AG09309 (cell line): ENCODE measurements around the gene C1D.
"Not testable (repeated sequence)": the region's sequence is repeated elsewhere in the genome, so short reads cannot be mapped to it uniquely, and the experiment has no call there.

Source experiments
- DNase-seq: peaks from one replicate; pipeline ENCODE4 v3.0.0-alpha.2; 2010; ENCODE audit warnings: low read depth
- H3K4me3 ChIP-seq: 2 replicates; pipeline ENCODE4 v1.5.1; 2011; ENCODE audit warnings: mild to moderate bottlenecking, low read depth, low read length, moderate library complexity; ENCODE audit not compliant: control insufficient read depth
- CTCF ChIP-seq: IDR thresholded peaks from 2 replicates; pipeline ENCODE4 v1.5.1; 2011; ENCODE audit warnings: mild to moderate bottlenecking, low read depth, low read length, inconsistent platforms; ENCODE audit not compliant: insufficient read depth, control insufficient read depth; ENCODE audit errors: missing control alignments

Gene C1D

DNA sequence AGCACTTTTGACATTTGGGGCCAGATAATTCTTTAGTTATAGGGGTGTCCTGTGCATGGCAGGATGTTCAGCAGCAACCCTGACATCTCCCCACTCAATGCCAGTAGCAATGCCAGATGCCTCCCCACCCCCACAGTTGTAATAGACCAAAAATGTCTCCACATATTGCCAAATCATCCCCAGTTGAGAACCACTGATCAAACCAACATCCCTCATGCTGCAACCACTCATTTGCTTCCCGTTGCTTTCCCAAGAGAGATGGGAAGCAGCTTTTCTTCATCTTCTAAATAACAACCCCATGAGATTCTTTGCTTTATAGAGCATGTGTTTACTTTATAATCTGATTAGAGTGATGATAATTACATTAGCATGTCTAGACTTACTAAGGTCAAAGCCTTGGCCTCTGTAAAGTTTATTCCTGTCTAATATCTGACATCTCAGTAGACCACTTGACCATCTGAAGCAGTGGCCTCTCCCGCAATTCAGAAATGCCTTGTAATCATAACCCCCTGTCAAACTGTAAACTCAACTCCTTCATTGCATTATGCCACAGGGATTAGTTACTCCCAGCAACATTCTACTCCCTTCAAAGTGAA, 28.7 kb upstream of the C1D start:
- no peak for DNase-seq
- TF ChIP-seq CTCF, result no peak
- H3K4me3 ChIP-seq, result no peak overlapping the region

DNA sequence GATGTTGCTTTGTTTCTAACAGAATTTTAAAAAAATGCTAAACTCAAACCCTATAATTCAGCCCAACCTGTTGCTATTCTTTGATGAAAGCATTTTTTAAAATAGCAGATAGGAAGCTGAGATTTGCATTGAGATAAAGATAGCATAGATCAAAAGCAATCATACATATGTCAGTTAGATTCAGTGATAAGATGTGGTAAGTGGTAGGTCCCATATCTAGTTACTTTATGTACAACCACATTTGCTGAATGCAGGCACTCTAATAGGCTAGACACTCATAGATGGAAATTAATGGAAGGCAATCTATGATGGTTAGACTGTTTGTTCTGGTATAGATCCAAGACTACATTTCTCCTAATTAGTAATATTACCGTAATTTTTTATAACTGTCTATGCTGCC, 27.2 kb upstream of the C1D start:
- no peak for DNase-seq
- no peak overlapping the region for H3K4me3 ChIP-seq
- no peak for TF ChIP-seq CTCF

DNA sequence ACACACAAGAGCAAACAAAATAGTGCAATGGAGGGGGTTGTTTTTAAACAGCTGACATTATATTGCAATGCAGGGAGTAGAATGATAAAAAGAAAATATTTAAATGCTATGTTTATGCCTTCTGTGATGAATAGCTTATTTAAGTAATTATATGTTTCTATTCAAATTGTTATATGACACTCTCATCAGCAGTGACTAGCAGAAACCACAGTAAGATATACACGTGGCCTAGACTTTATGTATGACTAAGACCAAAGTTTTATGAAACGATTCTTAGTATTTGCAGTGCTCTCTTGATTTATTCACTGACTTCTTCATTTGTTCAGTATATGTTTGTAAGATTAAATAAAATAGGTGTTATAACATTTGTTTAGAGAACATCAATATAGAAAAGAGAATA, 26.1 kb upstream of the C1D start:
- H3K4me3 ChIP-seq, result no peak overlapping the region
- no peak for DNase-seq
- no peak for TF ChIP-seq CTCF

DNA sequence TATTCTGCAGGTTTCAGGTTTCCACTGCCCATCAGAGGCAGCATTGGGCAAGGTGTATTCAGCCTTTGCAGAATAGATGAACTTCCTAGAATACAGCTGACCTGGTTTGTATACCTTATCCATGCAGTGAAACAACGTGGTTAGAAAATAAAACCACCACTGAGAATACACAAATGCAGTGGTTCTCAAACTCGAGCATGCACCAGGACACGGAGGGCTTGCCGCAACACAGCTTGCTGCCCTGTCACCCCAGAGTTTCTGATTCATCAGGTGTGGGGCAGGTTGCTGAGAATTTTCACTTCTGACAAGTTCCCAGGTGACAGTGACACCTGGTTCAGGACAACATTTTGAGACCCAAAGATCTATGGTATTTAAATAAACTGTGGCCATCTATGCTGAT, 23.4 kb upstream of the C1D start:
- DNase-seq, result no peak
- H3K4me3 ChIP-seq, result no peak overlapping the region
- no peak for TF ChIP-seq CTCF

DNA sequence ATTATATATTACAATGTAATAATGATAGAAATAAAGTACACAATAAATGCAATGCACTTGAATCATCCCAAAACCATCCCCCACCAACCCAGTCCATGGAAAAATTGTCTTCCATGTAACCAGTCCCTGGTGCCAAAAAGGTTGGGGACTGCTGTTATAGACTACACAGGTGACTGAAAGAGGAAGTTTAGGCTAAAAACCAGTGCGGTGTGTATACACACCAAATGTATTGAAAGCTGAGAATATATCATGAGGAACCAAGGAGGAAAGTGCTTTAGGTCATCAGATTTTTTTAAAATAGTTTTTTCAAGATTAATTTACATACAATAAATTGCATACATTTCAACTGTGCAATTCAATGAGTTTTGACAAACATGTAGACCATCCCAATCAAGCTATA, 20.5 kb upstream of the C1D start:
- DNase-seq, result no peak
- no peak overlapping the region for H3K4me3 ChIP-seq
- TF ChIP-seq CTCF, result no peak

- DNase-seq, result no peak
- H3K4me3 ChIP-seq, result no peak overlapping the region
- TF ChIP-seq CTCF, result no peak
Observed at GRCh38 chr2:68074050-68074449, 11.2 kb upstream of the C1D start.

DNA sequence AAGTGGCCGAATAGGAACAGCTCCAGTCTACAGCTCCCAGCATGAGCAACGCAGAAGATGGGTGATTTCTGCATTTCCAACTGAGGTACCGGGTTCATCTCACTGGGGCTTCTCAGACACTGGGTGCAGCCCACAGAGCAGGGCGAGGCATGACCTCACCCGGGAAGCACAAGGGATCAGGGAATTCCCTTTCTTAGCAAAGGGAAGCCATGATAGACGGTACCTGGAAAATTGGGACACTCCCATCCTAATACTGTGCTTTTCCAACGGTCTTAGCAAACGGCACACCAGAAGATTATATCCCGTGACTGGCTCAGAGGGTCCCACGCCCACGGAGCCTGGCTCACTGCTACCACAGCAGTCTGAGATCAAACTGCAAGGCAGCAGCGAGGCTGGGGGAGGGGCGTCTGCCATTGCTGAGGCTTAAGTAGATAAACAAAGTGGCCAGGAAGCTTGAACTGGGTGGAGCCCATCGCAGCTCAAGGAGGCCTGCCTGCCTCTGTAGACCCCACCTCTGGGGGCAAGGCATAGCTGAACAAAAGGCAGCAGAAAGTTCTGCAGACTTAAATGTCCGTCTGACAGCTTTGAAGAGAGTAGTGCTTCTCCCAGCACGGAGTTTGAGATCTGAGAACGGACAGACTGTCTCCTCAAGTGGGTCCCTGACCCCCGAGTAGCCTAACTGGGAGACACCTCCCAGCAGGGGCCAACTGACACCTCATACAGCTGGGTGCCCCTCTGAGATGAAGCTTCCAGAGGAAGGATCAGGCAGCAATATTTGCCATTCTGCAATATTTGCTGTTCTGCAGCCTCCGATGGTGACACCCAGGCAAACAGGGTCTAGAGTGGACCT, 1.2 kb upstream of the C1D start:
- H3K4me3 ChIP-seq, DNase-seq: not testable (repeated sequence)
